SK-N-SH (cell line): ENCODE measurements around the gene ADCY1. TPM values are rescaled to one million over a fixed set of nuclear protein-coding genes. Genes with fewer than 3 reads are reported as not detected.

Source experiments
- CTCF ChIA-PET: fragments of 300-600, 350-600 bp; formaldehyde crosslinking; extraction: SDS; loops from one replicate; lab custom pipeline; 2021; lab: Yijun Ruan, JAX
- POLR2A ChIA-PET: fragments of 350-600 bp; sonication (Branson Sonifier 250); formaldehyde crosslinking; extraction: SDS; loops from one replicate; lab custom pipeline; 2020; ENCODE audit warnings: antibody characterized with exemption, inconsistent platforms; lab: Yijun Ruan, JAX
- DNase-seq: peaks from one replicate; pipeline ENCODE4 v3.0.0; 2012
- H2AFZ ChIP-seq: fragments of 200-600 bp; sonication (generic); 2 replicates; pipeline ENCODE4 v1.8.1; 2016; ENCODE audit warnings: antibody characterized with exemption, mild to moderate bottlenecking, low read depth
- H3F3A ChIP-seq: fragments of 200-600 bp; sonication (generic); replicated peaks from 2 replicates; pipeline ENCODE3; 2016; ENCODE audit warnings: antibody characterized with exemption, mild to moderate bottlenecking; ENCODE audit not compliant: insufficient read depth
- H3K27ac ChIP-seq, 2 experiments: fragments of 200-500 bp in 1 of 2; fragments of 200-600 bp in 1 of 2; sonication (Bioruptor generic) in 1 of 2; sonication (generic), shearing (Covaris generic) in 1 of 2; 2 replicates each; pipeline versions ENCODE4 v1.5.1 to v1.6.1; 2014 to 2016; ENCODE audit warnings: low read depth in 2 of 2, inconsistent platforms in 1 of 2, low read length in 1 of 2, mild to moderate bottlenecking in 1 of 2, mixed read lengths in 1 of 2
- H3K27me3 ChIP-seq: fragments of 200-600 bp; sonication (generic), shearing (Covaris generic); 2 replicates; pipeline ENCODE4 v1.6.1; 2016; ENCODE audit warnings: mixed run types; ENCODE audit not compliant: insufficient read depth
- H3K36me3 ChIP-seq, 2 experiments: fragments of 200-500 bp in 1 of 2; fragments of 200-600 bp in 1 of 2; sonication (Bioruptor generic) in 1 of 2; sonication (generic) in 1 of 2; replicated peaks in 1 of 2; 2 replicates each; pipeline versions ENCODE3 to v1.5.1; 2014 to 2016; ENCODE audit warnings: low read length in 1 of 2, mild to moderate bottlenecking in 1 of 2; ENCODE audit not compliant: insufficient read depth in 2 of 2, control insufficient read depth in 1 of 2
- H3K4me1 ChIP-seq, 2 experiments: fragments of 200-500 bp in 1 of 2; fragments of 200-600 bp in 1 of 2; sonication (Bioruptor generic) in 1 of 2; sonication (generic), shearing (Covaris generic) in 1 of 2; 2 replicates each; pipeline versions ENCODE4 v1.5.1 to v1.6.1; 2014 to 2016; ENCODE audit warnings: low read depth in 1 of 2, low read length in 1 of 2, mixed run types in 1 of 2; ENCODE audit not compliant: insufficient read depth in 2 of 2, control insufficient read depth in 1 of 2
- H3K4me2 ChIP-seq: fragments of 200-600 bp; sonication (generic), shearing (Covaris generic); 2 replicates; pipeline ENCODE4 v1.6.1; 2017; ENCODE audit warnings: mixed run types
- H3K4me3 ChIP-seq, 2 experiments: fragments of 200-500 bp in 1 of 2; fragments of 200-600 bp in 1 of 2; sonication (Bioruptor generic) in 1 of 2; sonication (generic), shearing (Covaris generic) in 1 of 2; 2 replicates each; pipeline versions ENCODE4 v1.5.1 to v1.8.1; 2014 to 2016; ENCODE audit warnings: low read depth in 2 of 2, inconsistent platforms in 1 of 2, low read length in 1 of 2, mild to moderate bottlenecking in 1 of 2, mixed read lengths in 1 of 2, moderate library complexity in 1 of 2
- H3K79me2 ChIP-seq: fragments of 200-600 bp; sonication (generic); 2 replicates; pipeline ENCODE4 v1.8.1; 2017; ENCODE audit warnings: mild to moderate bottlenecking; ENCODE audit not compliant: insufficient read depth
- H3K9ac ChIP-seq: fragments of 200-600 bp; sonication (generic); 2 replicates; pipeline ENCODE4 v1.6.1; 2017; ENCODE audit warnings: mixed run types
- H3K9me2 ChIP-seq: fragments of 200-600 bp; sonication (generic); 2 replicates; pipeline ENCODE4 v1.6.1; 2017; ENCODE audit warnings: mixed run types
- H3K9me3 ChIP-seq: fragments of 200-600 bp; sonication (generic); 2 replicates; pipeline ENCODE4 v1.6.1; 2017; ENCODE audit warnings: mixed run types, mild to moderate bottlenecking, moderate library complexity
- H4K20me1 ChIP-seq: fragments of 200-600 bp; sonication (generic); 2 replicates; pipeline ENCODE4 v1.6.1; 2017; ENCODE audit warnings: mild to moderate bottlenecking, mixed run types; ENCODE audit not compliant: insufficient read depth
- CHD2 ChIP-seq: fragments of 150-350 bp; IDR thresholded peaks from 2 replicates; pipeline ENCODE4 v1.6.1; 2018; ENCODE audit warnings: low read length; ENCODE audit not compliant: partially characterized antibody
- EZH2phosphoT487 ChIP-seq: fragments of 200-600 bp; sonication (generic); IDR thresholded peaks from 2 replicates; pipeline ENCODE4 v1.6.1; 2017; ENCODE audit warnings: low read depth, mixed run types, mild to moderate bottlenecking, antibody characterized with exemption, moderate library complexity, borderline replicate concordance
- FOXJ3 ChIP-seq: sonication (generic); formaldehyde crosslinking; IDR thresholded peaks from 2 replicates; pipeline ENCODE4 v1.5.1; 2020; ENCODE audit warnings: mild to moderate bottlenecking, missing genetic modification reagents
- FOXM1 ChIP-seq: IDR thresholded peaks from 2 replicates; pipeline ENCODE4 v1.4.0; 2012; ENCODE audit warnings: low read depth, mild to moderate bottlenecking
- GABPA ChIP-seq: IDR thresholded peaks from 2 replicates; pipeline ENCODE4 v1.4.0; 2012; ENCODE audit warnings: low read depth, mild to moderate bottlenecking
- NRF1 ChIP-seq: IDR thresholded peaks from 2 replicates; pipeline ENCODE4 v1.6.1; 2012; ENCODE audit warnings: low read depth, mild to moderate bottlenecking, low read length
- RCOR1 ChIP-seq: fragments of 150-350 bp; IDR thresholded peaks from 2 replicates; pipeline ENCODE4 v1.6.1; 2017; ENCODE audit warnings: antibody characterized with exemption, low read length
- REST ChIP-seq: IDR thresholded peaks from 2 replicates; pipeline ENCODE4 v1.6.1; 2012; ENCODE audit warnings: mild to moderate bottlenecking, low read depth, low read length, moderate library complexity
- RFX5 ChIP-seq: IDR thresholded peaks from 2 replicates; pipeline ENCODE4 v1.6.1; 2012; ENCODE audit warnings: mild to moderate bottlenecking, improper control_type of control experiment, low read length
- SIN3A ChIP-seq: IDR thresholded peaks from 2 replicates; pipeline ENCODE4 v1.6.1; 2012; ENCODE audit warnings: low read depth, mild to moderate bottlenecking, low read length, moderate library complexity, borderline replicate concordance
- TCF12 ChIP-seq: IDR thresholded peaks from 2 replicates; pipeline ENCODE4 v1.4.0; 2012
- TEAD4 ChIP-seq: IDR thresholded peaks from 2 replicates; pipeline ENCODE4 v1.4.0; 2012; ENCODE audit warnings: mild to moderate bottlenecking, borderline replicate concordance; ENCODE audit not compliant: insufficient read depth
- WGBS: methylation state at CpG from one replicate; pipeline ENCODE4 v1.1.6; 2017; ENCODE audit warnings: low lambda C conversion rate; 5-methylcytosine and 5-hydroxymethylcytosine counted together
- polyA plus RNA-seq, 3 experiments: library from polyadenylated mRNA; depleted of rRNA; stranded (reverse); fragments of >200 nt; gene quantifications; 2 replicates each; pipeline ENCODE4 v1.2.3, GENCODE V29; 2012
- TF ChIP-seq, protein P1 (sequence below): IDR thresholded peaks from 2 replicates; pipeline ENCODE4; 2012
- TF ChIP-seq, protein P2 (sequence below): IDR thresholded peaks from 2 replicates; pipeline ENCODE4 v1.4.0; 2012; ENCODE audit warnings: low read depth
- TF ChIP-seq, protein P3 (sequence below): IDR thresholded peaks from 2 replicates; pipeline ENCODE4 v1.4.0; 2012; ENCODE audit warnings: low read depth, borderline replicate concordance
- TF ChIP-seq, protein P4 (sequence below): IDR thresholded peaks from 2 replicates; pipeline ENCODE4 v1.4.0; 2012; ENCODE audit warnings: low read depth, borderline replicate concordance

The ADCY1 gene
- polyA plus RNA-seq, 1 of the 3 experiments (the other 2 are of a cell fraction) = 0.16 TPM

DNA sequence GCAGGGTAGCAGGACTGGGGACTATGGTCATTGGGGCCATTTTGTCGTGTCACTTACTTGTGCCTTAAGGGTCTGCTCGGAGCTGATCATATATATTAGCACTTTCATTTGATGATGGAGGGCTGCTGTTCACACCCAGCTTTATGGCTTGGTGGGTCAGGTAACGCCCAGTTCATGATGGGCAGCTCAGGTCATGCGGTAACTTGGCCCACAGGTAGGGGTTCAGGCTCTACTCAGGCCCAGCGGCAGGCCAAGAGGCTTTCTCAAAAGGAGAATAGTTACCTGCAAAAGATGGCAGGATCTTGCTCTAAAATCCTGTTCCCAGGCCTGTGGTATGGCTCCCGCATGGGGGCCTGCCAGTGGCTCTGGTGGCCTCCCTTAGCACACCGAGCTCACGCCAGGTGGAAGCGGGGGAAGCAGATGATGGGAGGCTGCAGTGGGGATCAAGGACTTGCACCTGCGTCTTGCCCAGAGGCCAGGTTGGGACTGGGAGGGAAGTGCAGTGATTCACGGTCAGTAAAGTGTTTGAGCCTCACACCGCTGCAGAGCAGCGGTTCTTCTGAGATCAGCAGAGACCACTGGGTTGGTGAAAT is 109.5 kb downstream of the ADCY1 start:
- H3K36me3 ChIP-seq = no peaks in the 10 kb centered on the region
- H2AFZ ChIP-seq = no peak overlapping the region
- H3F3A ChIP-seq = no peaks in the 10 kb centered on the region
- TF ChIP-seq, protein P1, sequence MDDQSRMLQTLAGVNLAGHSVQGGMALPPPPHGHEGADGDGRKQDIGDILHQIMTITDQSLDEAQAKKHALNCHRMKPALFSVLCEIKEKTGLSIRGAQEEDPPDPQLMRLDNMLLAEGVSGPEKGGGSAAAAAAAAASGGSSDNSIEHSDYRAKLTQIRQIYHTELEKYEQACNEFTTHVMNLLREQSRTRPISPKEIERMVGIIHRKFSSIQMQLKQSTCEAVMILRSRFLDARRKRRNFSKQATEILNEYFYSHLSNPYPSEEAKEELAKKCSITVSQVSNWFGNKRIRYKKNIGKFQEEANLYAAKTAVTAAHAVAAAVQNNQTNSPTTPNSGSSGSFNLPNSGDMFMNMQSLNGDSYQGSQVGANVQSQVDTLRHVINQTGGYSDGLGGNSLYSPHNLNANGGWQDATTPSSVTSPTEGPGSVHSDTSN = no peak
- no peak for TF ChIP-seq REST
- no peak for TF ChIP-seq TEAD4
- TF ChIP-seq EZH2phosphoT487 = no peak
- TF ChIP-seq, protein P2, sequence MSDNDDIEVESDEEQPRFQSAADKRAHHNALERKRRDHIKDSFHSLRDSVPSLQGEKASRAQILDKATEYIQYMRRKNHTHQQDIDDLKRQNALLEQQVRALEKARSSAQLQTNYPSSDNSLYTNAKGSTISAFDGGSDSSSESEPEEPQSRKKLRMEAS = no peak
- no peak for TF ChIP-seq RCOR1
- TF ChIP-seq NRF1 = no peak
- TF ChIP-seq GABPA = no peak
- no peak for TF ChIP-seq FOXJ3 (CRISPR knock-in tag)
- TF ChIP-seq RFX5 = no peak
- TF ChIP-seq FOXM1 = no peak
- WGBS = 61% methylated on average over 12 of the region's 13 CpGs
- H3K4me2 ChIP-seq = no peak overlapping the region
- peaks cover 0 to 8% of the 10 kb centered on the region in 2 experiments; a peak in 1 of 4 replicates for H3K4me1 ChIP-seq
- H3K9me3 ChIP-seq = no peaks in the 10 kb centered on the region
- no peak for DNase-seq
- no peaks in the 10 kb centered on the region for H3K79me2 ChIP-seq
- ChIA-PET POLR2A (no interaction called here), CTCF (no interaction called here)
- H4K20me1 ChIP-seq = no peaks in the 10 kb centered on the region
- H3K27me3 ChIP-seq = no peaks in the 10 kb centered on the region
- H3K4me3 ChIP-seq = no peak overlapping the region
- no peaks in the 10 kb centered on the region for H3K9me2 ChIP-seq
- no peak overlapping the region for H3K9ac ChIP-seq
- H3K27ac ChIP-seq = no peak overlapping the region

DNA sequence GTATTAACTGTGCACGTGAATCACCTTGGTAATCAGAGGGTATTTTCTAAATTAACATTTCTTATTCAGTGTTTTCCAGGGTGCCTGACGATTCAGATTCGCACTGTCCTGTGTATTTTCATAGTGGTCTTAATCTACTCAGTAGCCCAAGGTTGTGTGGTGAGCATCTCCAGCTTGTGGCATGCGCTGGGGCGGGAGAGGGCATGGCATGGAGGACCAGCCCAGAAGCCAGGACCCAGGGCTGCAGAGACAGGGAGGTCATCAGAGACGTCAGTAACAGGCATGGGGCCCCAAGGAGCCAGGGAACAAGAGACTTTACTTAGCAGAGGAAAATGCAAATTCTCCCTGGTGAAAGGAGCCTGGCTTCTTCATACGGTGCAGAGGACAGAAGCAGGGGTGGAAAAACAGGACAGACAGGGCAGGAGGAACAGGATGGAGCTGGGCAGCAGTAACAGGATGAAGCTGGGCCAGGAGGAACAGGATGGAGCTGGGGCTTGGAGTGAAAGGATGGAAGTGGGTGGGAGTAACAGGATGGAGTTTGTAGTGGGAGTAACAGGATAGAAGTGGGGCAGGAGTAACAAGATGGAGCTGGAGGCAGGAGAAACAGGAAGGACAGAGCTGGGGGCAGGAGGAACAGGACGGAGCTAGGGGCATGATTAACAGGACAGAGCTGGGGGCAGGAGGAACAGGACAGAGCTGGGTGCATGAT is 110.9 kb downstream of the ADCY1 start:
- POLR2A ChIA-PET = no interaction called here
- no peaks in the 10 kb centered on the region for H3F3A ChIP-seq
- no peak overlapping the region for H3K27ac ChIP-seq
- no peaks in the 10 kb centered on the region for H3K79me2 ChIP-seq
- DNase-seq = no peak
- 41% methylated on average over 8 of the region's 8 CpGs for WGBS
- H3K9ac ChIP-seq = no peak overlapping the region
- H3K27me3 ChIP-seq = no peaks in the 10 kb centered on the region
- H3K4me1 ChIP-seq = peaks cover 4 to 8% of the 10 kb centered on the region in 2 experiments; a peak in 2 of 4 replicates
- TF ChIP-seq NRF1 (no peak), TCF12 (no peak), CHD2 (no peak), SIN3A (no peak), GABPA (no peak)
- TF ChIP-seq, protein P3, sequence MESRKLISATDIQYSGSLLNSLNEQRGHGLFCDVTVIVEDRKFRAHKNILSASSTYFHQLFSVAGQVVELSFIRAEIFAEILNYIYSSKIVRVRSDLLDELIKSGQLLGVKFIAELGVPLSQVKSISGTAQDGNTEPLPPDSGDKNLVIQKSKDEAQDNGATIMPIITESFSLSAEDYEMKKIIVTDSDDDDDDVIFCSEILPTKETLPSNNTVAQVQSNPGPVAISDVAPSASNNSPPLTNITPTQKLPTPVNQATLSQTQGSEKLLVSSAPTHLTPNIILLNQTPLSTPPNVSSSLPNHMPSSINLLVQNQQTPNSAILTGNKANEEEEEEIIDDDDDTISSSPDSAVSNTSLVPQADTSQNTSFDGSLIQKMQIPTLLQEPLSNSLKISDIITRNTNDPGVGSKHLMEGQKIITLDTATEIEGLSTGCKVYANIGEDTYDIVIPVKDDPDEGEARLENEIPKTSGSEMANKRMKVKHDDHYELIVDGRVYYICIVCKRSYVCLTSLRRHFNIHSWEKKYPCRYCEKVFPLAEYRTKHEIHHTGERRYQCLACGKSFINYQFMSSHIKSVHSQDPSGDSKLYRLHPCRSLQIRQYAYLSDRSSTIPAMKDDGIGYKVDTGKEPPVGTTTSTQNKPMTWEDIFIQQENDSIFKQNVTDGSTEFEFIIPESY = no peak
- TF ChIP-seq, protein P4, sequence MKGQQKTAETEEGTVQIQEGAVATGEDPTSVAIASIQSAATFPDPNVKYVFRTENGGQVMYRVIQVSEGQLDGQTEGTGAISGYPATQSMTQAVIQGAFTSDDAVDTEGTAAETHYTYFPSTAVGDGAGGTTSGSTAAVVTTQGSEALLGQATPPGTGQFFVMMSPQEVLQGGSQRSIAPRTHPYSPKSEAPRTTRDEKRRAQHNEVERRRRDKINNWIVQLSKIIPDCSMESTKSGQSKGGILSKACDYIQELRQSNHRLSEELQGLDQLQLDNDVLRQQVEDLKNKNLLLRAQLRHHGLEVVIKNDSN = no peak
- TF ChIP-seq, all 33 proteins: peak for 0
- Histone ChIP-seq H2AFZ (no peak overlapping the region), H3K36me3 (no peaks in the 10 kb centered on the region), H3K4me3 (no peak overlapping the region), H3K9me3 (no peaks in the 10 kb centered on the region), H3K4me2 (no peak overlapping the region), H3K9me2 (no peaks in the 10 kb centered on the region), H4K20me1 (no peaks in the 10 kb centered on the region)
- CTCF ChIA-PET = interaction anchor here (0.8 to 1.1 kb wide), 2 partner anchors 13 to 425 kb away, joined by 3 to 4 read pairs; no protein-coding TSS in a partner anchor
